Stimulated activated naive CD8-positive, alpha-beta T cell treated with anti-CD3 and anti-CD28 coated beads, Interleukin-15, Interleukin-2, amounts not matched to agents 100 U/mL and 50 U/mL, for 24 hours (primary cell): ENCODE data around the gene TM9SF1.
A peak's percentile ranks its signal among the peaks of the same experiment; 100 is the strongest.
"Not testable (repeated sequence)": the region's sequence is repeated elsewhere in the genome, so short reads cannot be mapped to it uniquely, and the experiment has no call there.

Experiments used
- ATAC-seq: fragments of 150-1000 bp; cut with Tn5 transposase; one replicate; pipeline ENCODE4 v1.10.0; 2021
- DNase-seq: peaks from one replicate; pipeline ENCODE4 v3.0.0; 2021

TM9SF1 gene

DNA sequence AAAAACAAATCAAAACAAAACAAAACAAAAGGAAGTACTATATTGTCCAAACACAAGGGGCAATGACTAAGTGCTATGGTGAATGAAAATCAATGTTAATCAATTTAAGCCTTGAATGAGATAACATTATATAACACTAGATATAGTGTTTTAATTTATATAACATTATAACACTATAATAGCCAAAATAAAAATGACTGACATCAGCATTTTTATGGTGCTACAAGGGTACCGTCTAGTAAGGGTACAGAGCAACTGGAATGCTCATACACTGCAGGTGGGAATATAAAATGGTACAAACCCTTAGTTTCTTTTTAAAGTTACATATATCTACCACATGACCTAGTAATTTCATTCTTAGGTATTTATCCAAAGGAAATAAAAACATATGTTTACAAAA lies 31.2 kb upstream of the TM9SF1 start:
- DNase-seq = no peak
- no peak for ATAC-seq

GRCh38 chr14:24224618-24225071 lies 29.4 kb upstream of the TM9SF1 start:
- DNase-seq = no peak
- ATAC-seq = no peak

DNA sequence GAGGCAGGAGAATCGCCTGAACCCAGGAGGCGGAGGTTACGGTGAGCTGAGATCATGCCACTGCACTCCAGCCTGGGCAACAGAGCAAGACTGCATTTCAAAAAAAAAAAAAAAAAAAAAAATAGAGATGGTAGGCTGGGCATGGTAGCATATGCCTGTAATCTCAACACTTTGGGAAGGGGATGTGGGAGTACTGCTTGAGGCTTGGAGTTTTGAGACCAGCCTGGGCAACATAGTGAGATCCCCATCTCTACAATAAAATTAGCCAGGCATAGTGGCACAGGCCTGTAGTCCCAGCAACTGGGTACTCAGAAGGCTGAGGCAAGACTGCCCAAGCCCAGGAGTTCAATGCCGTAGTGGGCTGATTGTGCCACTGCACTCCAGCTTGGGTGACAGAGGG lies 27.7 kb upstream of the TM9SF1 start:
- not testable (repeated sequence) for ATAC-seq, DNase-seq

GRCh38 chr14:24219521-24219920 lies 24.3 kb upstream of the TM9SF1 start:
- DNase-seq (no peak), ATAC-seq (no peak)

GRCh38 chr14:24219080-24219479 lies 23.8 kb upstream of the TM9SF1 start:
- no peak for DNase-seq
- ATAC-seq = no peak

DNA sequence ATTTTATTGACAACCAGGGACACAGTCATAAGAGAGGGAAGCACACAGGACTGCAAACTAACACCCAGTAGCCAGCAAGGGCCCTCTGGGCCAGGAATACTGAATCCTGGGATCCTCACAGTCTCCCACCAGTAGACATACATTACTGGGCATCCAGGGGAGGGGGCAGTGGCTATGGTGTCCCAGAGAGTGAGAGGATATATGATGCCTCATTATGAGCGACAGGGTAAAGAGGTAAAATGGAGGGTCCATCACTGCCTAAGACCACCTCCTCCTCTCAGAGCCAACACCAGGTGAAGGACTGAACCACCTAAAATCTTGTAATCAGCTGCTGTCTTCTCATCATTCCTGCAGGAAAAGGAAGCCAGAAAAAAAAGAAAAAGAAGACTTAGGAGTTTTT lies 21.6 kb upstream of the TM9SF1 start:
- not testable (repeated sequence) for DNase-seq, ATAC-seq

GRCh38 chr14:24216345-24216699 lies 21.1 kb upstream of the TM9SF1 start:
- no peak for ATAC-seq
- no peak for DNase-seq

- peak; percentile 86 for DNase-seq
- ATAC-seq = peak; percentile 74
These were observed 20.5 kb upstream of the TM9SF1 start, which contains the start of gene MDP1 for GRCh38 chr14:24215495-24216344. TSS of gene MDP1 (minus strand) at chr14:24216066. CDS start at chr14:24215955, 111 bp downstream.

- DNase-seq (no peak), ATAC-seq (no peak)
These were observed 18.8 kb upstream of the TM9SF1 start for GRCh38 chr14:24213866-24214662.

GRCh38 chr14:24212924-24213865 lies 18.0 kb upstream of the TM9SF1 start, which contains the start of gene CHMP4A:
TSS of gene CHMP4A (minus strand) at chr14:24213488. CDS start at chr14:24213439, 49 bp downstream.
- ATAC-seq (peak; percentile 92), DNase-seq (peak; percentile 97)

DNA sequence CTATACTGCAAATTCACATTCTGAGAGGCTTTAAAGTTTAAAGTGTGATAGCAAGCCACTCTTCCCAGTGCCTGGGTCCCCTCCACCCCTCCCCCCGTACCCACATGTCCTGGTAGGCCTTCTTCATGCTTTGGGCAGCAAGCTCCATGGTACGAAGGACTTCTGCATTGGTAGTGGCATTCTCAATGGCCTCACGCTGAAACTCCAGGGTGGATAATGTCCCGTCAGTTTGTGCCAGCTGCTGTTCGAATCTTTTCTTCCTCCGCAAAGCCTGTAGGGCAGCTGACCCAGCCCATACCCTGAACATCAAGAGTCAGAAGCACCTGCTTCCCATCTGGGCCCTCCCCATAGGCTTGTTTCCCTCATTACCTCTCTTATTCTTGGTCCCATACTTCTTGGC lies 16.1 kb upstream of the TM9SF1 start:
- no peak for DNase-seq
- no peak for ATAC-seq

- DNase-seq = no peak
- no peak for ATAC-seq
These were observed 12.4 kb upstream of the TM9SF1 start for GRCh38 chr14:24207625-24208024.

DNA sequence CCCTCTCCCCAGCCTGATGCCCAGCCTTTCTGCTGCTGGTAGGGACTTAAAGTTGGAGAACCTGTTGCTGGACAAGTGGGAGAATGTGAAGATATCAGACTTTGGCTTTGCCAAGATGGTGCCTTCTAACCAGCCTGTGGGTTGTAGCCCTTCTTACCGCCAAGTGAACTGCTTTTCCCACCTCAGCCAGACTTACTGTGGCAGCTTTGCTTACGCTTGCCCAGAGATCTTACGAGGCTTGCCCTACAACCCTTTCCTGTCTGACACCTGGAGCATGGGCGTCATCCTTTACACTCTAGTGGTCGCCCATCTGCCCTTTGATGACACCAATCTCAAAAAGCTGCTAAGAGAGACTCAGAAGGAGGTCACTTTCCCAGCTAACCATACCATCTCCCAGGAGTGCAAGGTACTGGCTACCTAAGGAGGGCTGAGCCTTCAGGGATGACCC lies 11.9 kb upstream of the TM9SF1 start:
- ATAC-seq (no peak), DNase-seq (no peak)

- ATAC-seq (no peak), DNase-seq (no peak)
These were observed 11.2 kb upstream of the TM9SF1 start for GRCh38 chr14:24206260-24207103.

DNA sequence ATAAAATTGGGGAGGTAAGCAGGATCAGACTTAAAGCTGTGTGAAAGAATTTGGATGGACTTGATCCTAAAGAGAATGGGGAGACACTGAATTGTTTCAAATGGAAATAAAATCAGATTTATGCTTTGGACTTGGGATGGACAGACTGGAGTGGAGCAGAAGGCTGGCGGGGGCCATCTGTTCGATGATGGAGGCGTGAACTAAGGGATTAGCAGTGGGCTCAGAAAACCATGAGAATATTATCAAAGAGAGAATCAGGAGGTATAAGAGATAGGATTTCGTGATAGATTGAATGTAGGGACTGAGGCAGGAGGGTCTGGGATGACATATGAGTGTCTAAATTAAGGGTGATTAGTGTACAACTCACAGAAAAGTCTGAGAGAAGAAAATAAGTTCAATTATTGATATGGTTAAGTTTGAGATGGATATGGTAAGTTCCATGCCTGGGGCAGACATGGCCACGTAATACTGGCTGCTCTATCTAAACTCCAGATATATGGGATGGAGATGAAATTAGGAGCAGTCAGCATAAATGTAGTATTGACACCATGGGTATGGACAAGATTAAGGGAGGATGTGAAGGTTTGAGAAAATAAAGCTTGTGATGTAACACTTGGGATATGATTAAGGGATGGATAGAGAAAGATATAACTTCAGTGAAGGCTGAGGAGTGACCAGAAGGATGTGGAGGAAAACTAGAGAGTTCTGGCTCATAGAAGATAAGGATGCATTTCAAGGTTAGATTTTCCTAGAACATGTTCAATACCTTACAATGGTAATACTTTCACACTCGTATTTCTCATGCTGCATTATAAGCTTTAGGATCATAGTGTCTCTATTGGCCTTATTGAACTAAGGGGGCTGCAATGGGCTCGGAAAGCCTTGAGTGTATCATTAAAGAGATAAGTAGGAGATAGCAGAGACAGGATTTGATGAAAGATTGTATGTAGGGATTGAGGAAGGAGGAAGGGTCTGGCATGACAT lies 9.2 kb upstream of the TM9SF1 start:
- DNase-seq (no peak), ATAC-seq (no peak)

DNA sequence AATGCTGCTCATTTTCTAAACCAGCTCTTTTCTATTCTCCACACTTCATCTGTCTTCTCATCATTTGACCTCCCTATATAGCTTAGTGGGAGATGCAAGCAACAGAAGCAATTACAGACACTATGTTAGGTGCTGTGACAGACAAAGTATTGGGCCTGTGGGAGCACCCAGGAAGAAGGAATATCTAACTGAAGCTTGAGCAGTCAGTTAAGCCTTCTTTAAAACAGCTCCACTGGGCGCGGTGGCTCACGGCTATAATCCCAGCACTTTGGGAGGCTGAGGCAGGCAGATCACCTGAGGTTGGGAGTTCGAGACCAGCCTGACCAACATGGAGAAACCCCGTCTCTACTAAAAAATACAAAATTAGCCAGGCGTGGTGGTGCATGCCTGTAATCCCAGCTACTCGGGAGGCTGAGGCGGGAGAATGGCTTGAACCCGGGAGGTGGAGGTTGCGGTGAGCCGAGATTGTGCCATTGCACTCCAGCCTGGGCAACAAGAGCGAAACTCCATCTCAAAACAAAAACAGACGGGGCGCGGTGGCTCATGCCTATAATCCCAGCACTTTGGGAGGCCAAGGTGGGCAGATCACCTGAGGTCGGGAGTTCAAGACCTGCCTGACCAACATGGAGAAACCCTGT lies 8.1 kb upstream of the TM9SF1 start:
- not testable (repeated sequence) for ATAC-seq, DNase-seq

GRCh38 chr14:24202538-24202937 lies 7.3 kb upstream of the TM9SF1 start:
- not testable (repeated sequence) for ATAC-seq

DNA sequence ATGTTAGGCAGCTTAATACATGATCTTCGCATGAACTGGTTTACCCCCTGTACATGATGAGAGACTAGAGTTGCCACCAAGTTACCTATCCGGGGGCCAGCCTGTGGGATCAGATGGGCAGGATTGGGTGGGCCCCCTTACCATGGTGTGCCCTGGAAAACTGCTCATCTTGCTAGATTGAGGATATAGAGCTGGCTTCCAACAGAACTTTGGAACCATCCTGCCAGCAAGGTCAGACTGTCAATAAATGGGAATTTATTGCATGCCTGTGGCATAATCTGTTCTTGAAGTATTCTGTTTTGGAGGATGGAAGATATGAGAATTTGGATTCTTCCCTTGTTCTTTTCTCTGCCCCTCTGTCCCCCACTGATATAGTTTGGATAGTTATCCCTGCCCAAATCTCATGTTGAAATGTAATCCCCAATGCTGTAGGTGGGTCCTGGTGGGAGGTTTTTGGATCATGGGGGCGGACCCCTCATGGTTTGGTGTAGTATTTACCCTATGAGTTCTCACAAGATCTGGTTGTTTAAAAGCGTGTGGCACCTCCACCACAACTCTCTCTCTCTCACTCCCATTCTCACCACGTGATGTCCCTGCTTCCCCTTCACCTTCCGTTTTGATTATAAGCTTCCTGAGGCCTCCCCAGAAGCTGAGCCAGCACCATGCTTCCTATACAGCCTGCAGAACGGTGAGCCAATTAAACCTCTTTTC lies 3.7 kb upstream of the TM9SF1 start:
- DNase-seq (no peak), ATAC-seq (no peak)

More at GRCh38 chr14:24202538-24202937, 7.3 kb upstream of the TM9SF1 start:
- DNase-seq = not testable (repeated sequence)
